SU-DHL-6 (cell line): ENCODE data around the gene MST1.

ENCODE experiments used
- CTCF ChIP-seq: fragments of 200-600 bp; sonication (generic); IDR thresholded peaks from one replicate; pipeline ENCODE4 v1.5.1; 2017; ENCODE audit warnings: antibody characterized with exemption, mild to moderate bottlenecking, low read length, moderate library complexity; ENCODE audit not compliant: insufficient read depth, poor library complexity, severe bottlenecking
- EZH2phosphoT487 ChIP-seq: fragments of 200-600 bp; sonication (generic), shearing (Covaris generic); conservative IDR thresholded peaks from 2 replicates; pipeline ENCODE4 v1.6.1; 2018; ENCODE audit warnings: mild to moderate bottlenecking, antibody characterized with exemption, low read length, moderate library complexity, mixed read lengths

- no peak for TF ChIP-seq CTCF
- TF ChIP-seq EZH2phosphoT487, result no peak
These were observed 38.6 kb downstream of the MST1 start for GRCh38 chr3:49650637-49651036.
